Parathyroid adenoma (tissue), 2 donors: ENCODE data around the gene ZSWIM3.

Experiments
- H2AFZ ChIP-seq: fragments of 300-600 bp; sonication (generic); one replicate; pipeline ENCODE4 v1.7.0; 2017; ENCODE audit warnings: antibody characterized with exemption, mild to moderate bottlenecking
- H3K27ac ChIP-seq: fragments of 300-600 bp; sonication (generic); one replicate; pipeline ENCODE4 v1.7.0; 2017
- H3K27me3 ChIP-seq: fragments of 300-600 bp; sonication (generic); one replicate; pipeline ENCODE4 v1.7.0; 2017; ENCODE audit warnings: low read length; ENCODE audit not compliant: control insufficient read depth, insufficient read depth
- H3K36me3 ChIP-seq: fragments of 300-600 bp; sonication (generic); one replicate; pipeline ENCODE4 v1.7.0; 2017; ENCODE audit warnings: low read length; ENCODE audit not compliant: control insufficient read depth, insufficient read depth
- H3K4me1 ChIP-seq: fragments of 300-600 bp; sonication (generic); one replicate; pipeline ENCODE4 v1.7.0; 2017; ENCODE audit warnings: control low read depth
- H3K4me2 ChIP-seq: fragments of 300-600 bp; sonication (generic); one replicate; pipeline ENCODE4 v1.7.0; 2017; ENCODE audit warnings: low read length
- H3K4me3 ChIP-seq: fragments of 300-600 bp; sonication (generic); one replicate; pipeline ENCODE4 v1.7.0; 2017; ENCODE audit warnings: low read depth, low read length
- H3K79me2 ChIP-seq: fragments of 300-600 bp; sonication (generic); one replicate; pipeline ENCODE4 v1.7.0; 2017; ENCODE audit warnings: control low read depth
- H3K9ac ChIP-seq: fragments of 300-600 bp; sonication (generic); one replicate; pipeline ENCODE4 v1.7.0; 2017; ENCODE audit warnings: mild to moderate bottlenecking
- H3K9me3 ChIP-seq: fragments of 300-600 bp; sonication (generic); one replicate; pipeline ENCODE4 v1.7.0; 2017; ENCODE audit warnings: low read length; ENCODE audit not compliant: control insufficient read depth
- CTCF ChIP-seq: fragments of 300-600 bp; sonication (generic); IDR thresholded peaks from one replicate; pipeline ENCODE4 v1.7.0; 2017; ENCODE audit warnings: antibody characterized with exemption, mild to moderate bottlenecking
- donor health status: primary hyperparathyroidism.

ZSWIM3 gene

GRCh38 chr20:45813489-45813888 lies 43.9 kb upstream of the ZSWIM3 start:
- Histone ChIP-seq H3K36me3 (no peaks in the 10 kb centered on the region), H3K27ac (no peak overlapping the region)

GRCh38 chr20:45814314-45814713 lies 43.1 kb upstream of the ZSWIM3 start:
- H3K36me3 ChIP-seq: no peaks in the 10 kb centered on the region
- no peak overlapping the region for H3K4me3 ChIP-seq
- H3K27ac ChIP-seq: no peak overlapping the region
- H3K4me2 ChIP-seq: no peak overlapping the region
- H3K9me3 ChIP-seq: no peaks in the 10 kb centered on the region
- no peak overlapping the region for H3K9ac ChIP-seq
- no peak overlapping the region for H2AFZ ChIP-seq
- no peaks in the 10 kb centered on the region for H3K4me1 ChIP-seq
- no peaks in the 10 kb centered on the region for H3K79me2 ChIP-seq
- H3K27me3 ChIP-seq: no peaks in the 10 kb centered on the region
- TF ChIP-seq CTCF: no peak

More at GRCh38 chr20:45813489-45813888, 43.9 kb upstream of the ZSWIM3 start:
- H3K9ac ChIP-seq: no peak overlapping the region
- no peak overlapping the region for H3K4me3 ChIP-seq
- H2AFZ ChIP-seq: no peak overlapping the region
- H3K4me1 ChIP-seq: no peaks in the 10 kb centered on the region
- no peaks in the 10 kb centered on the region for H3K9me3 ChIP-seq
- no peaks in the 10 kb centered on the region for H3K27me3 ChIP-seq
- no peak for TF ChIP-seq CTCF
- no peak overlapping the region for H3K4me2 ChIP-seq
- H3K79me2 ChIP-seq: no peaks in the 10 kb centered on the region

- no peak overlapping the region for H3K9ac ChIP-seq
- no peak overlapping the region for H3K4me3 ChIP-seq
- H2AFZ ChIP-seq: no peak overlapping the region
- H3K36me3 ChIP-seq: no peaks in the 10 kb centered on the region
- H3K27ac ChIP-seq: no peak overlapping the region
- H3K27me3 ChIP-seq: no peaks in the 10 kb centered on the region
- H3K4me1 ChIP-seq: no peaks in the 10 kb centered on the region
- no peak overlapping the region for H3K4me2 ChIP-seq
- no peak for TF ChIP-seq CTCF
- H3K79me2 ChIP-seq: no peaks in the 10 kb centered on the region
- no peaks in the 10 kb centered on the region for H3K9me3 ChIP-seq
Observed at GRCh38 chr20:45816951-45817350, 40.5 kb upstream of the ZSWIM3 start.

- no peaks in the 10 kb centered on the region for H3K4me1 ChIP-seq
- H3K27ac ChIP-seq: no peak overlapping the region
- no peak overlapping the region for H2AFZ ChIP-seq
- no peak overlapping the region for H3K9ac ChIP-seq
- no peak overlapping the region for H3K4me2 ChIP-seq
- no peak overlapping the region for H3K4me3 ChIP-seq
- no peaks in the 10 kb centered on the region for H3K36me3 ChIP-seq
- H3K9me3 ChIP-seq: no peaks in the 10 kb centered on the region
- H3K27me3 ChIP-seq: no peaks in the 10 kb centered on the region
- no peaks in the 10 kb centered on the region for H3K79me2 ChIP-seq
- no peak for TF ChIP-seq CTCF
Observed at GRCh38 chr20:45817376-45818194, 39.8 kb upstream of the ZSWIM3 start.

- no peak for TF ChIP-seq CTCF
- Histone ChIP-seq H3K4me1 (no peaks in the 10 kb centered on the region), H3K9me3 (no peaks in the 10 kb centered on the region), H3K9ac (no peak overlapping the region), H3K4me3 (no peak overlapping the region), H3K79me2 (no peaks in the 10 kb centered on the region), H3K27me3 (no peaks in the 10 kb centered on the region), H3K36me3 (no peaks in the 10 kb centered on the region), H2AFZ (no peak overlapping the region), H3K27ac (no peak overlapping the region), H3K4me2 (no peak overlapping the region)
Observed at GRCh38 chr20:45818239-45818638, 39.2 kb upstream of the ZSWIM3 start.
